H54 (cell line): ENCODE measurements around the gene NUDT22.
A peak's percentile ranks its signal among the peaks of the same experiment; 100 is the strongest.
"Not testable (repeated sequence)": the region's sequence is repeated elsewhere in the genome, so short reads cannot be mapped to it uniquely, and the experiment has no call there.

ENCODE experiments used
- DNase-seq: peaks from one replicate; pipeline ENCODE4 v3.0.0; 2011; ENCODE audit warnings: low spot score, mixed read lengths; ENCODE audit not compliant: insufficient read length
- FAIRE-seq: peaks from 3 replicates; lab custom pipeline; 2011; peaks lifted over from hg19 to GRCh38; lab: Jason Lieb, UNC
- POLR2A ChIP-seq: IDR thresholded peaks from 2 replicates; pipeline ENCODE4 v1.6.1; 2011; ENCODE audit warnings: low read depth, mild to moderate bottlenecking, low read length

NUDT22 gene

DNA sequence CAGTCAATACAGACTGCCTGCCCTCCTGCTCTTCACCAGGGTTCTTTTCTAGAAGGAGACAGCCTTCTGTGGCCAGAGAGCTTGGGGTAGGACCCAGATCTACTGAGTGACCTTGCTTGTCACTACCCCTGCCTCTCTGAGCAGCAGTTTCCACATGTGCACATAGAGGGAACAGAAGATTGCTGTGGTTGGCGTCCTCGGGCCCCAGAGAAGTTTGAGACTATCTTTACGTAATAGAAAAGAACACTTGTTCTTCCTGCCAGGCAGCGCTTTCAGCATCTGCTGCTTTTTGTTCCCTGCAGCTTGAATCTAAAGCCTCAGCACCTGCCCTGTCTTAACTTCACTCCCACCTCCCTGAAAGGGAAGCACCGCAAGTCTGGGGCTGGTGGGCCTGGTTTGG lies 12.9 kb downstream of the NUDT22 start:
- no peak for FAIRE-seq
- TF ChIP-seq POLR2A, result no peak

DNA sequence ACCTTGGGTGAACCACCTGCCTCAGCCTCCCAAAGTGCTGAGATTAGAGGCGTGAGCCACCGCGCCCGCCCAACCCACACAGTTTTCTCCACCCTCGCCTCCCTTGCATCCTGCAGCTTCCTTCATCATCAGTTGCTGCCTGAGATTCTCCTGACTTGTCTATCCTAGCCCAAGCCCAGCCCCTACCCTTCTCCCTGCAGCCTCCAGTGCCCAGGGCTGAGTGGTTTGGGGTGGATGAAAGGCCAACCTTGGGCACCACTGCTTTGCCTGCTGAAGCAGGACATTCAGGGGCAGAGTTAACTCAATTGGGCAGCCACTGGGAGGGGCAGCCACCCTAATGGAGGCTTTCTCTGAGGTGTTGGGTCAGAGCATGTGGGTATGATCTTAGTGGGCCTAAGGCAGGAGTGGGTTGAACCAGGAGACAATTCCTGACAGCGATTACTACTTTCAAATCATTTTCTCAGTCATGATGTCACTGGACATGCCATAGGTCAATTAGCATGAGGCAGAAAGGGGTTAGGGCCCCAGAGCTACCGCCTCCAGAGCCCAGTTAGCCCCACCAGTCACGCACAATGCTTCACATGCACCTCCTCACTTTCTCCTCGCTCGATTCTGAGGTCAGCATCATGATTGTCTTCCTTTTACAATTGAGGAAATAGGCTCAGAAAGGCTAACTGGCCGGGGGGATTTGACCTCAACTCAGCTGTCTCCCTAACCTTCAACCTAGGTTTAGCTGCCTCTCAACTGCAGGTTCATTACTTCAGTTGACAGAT lies 13.8 kb downstream of the NUDT22 start:
- DNase-seq, result no peak
- no peak for FAIRE-seq
- TF ChIP-seq POLR2A, result no peak

More for the DNA sequence above, 12.9 kb downstream of the NUDT22 start:
- DNase-seq, result no peak

DNA sequence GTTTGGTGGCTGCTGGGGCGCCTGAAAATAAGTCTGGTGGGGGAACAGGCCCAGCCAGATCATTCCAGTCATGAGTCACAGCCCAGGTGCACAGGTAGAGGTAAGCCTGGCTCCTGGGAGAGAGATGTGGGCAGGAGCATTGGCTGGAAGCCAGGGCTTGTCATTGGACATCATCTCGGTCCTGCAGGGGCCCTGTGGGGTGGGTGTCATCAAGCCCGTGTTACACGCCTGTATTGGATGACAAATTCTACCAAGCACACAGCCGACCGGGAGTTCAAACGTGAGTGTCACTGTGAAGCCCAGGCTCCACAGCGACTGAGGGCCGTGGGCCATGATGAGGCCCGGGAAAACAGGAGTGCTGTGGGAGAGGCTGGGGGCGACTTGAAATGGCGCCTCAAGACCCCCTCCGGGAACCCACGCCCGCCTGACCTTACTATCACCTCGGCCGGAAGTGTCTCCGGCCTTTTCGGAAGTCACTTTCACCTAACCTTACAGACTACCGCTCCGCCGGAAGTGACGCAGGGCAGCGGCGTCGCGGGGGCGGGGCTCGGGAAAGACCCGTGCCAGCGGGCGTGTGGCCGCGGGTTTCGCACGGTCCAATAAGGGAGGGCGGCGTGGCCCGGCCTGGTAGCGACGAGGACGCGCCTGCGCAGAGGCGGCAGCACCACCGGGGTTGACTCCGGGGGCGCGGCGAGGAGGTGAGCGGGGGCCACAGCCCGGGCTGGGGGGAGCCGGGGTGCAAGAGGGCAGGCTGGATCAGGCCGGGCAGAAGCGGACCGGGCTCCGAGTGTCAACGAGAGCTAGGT lies 14.6 kb downstream of the NUDT22 start, which contains the start of gene FKBP2:
Gene FKBP2 (plus strand): TSS at position 661 of the 806 bp plus-strand sequence. CDS start 1,293 bp downstream, outside the sequence.
- FAIRE-seq (no peak), DNase-seq (peak; percentile 96)
- TF ChIP-seq POLR2A, result peak; percentile 58

DNA sequence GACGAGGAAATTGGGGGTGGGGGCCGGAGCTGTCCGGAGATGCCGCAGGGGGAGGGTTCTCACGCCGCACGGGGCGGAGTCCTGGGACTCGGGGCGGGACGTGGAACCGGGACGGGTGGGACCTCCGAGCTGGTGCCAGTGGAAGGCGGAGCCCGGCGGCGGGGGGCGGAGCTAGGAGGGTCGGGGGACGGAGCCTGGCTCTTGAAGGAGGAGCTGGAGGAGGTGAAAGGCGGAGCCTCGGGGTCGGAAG lies 15.1 kb downstream of the NUDT22 start:
- FAIRE-seq (no peak), DNase-seq (peak; percentile 81)
- no peak for TF ChIP-seq POLR2A

DNA sequence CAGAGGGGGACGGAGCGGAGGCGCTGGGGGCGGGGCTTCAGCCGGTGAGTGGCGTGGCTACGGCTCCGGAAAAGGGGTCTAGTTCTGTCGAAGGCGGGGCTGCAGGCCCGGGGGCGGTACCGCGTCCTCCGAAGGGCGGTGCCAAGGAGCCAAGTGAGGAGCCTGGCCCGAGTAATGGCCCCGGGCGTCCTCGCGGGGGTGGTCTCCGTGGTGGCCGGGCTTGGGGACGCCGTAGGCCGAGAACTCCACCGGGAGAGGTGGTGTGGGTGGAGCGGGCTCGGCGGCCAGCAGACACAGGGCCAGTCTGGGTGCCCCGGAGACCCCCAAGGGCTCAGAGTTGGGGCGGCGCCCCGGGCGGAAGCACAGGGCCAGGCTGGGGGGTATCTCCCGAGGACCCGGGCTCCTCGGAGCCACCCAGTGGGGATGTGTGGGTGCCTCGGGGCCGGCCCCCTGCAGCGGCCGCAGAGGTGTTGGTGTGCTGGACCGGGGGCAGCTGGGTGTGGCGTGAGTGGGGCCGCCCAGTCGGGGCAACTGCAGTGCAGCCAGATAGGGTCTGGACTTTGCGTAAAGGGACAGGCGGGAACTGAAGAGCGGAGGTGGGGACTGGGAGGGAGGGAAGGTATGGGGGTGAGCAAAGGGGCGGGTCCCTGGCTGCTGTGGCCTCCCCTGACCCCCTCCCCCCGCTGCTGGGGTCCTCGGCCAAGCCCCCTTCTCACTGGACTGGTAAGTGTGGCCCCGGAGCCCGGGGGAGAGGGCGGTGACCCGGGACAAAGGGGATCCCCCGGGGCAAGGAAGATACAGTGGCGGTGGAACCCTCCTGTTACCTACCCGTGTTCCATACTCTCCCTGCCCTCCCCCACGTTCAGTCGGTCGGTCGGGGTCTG lies 15.7 kb downstream of the NUDT22 start:
- TF ChIP-seq POLR2A, result peak; percentile 81
- DNase-seq (peak; percentile 88), FAIRE-seq (no peak)

DNA sequence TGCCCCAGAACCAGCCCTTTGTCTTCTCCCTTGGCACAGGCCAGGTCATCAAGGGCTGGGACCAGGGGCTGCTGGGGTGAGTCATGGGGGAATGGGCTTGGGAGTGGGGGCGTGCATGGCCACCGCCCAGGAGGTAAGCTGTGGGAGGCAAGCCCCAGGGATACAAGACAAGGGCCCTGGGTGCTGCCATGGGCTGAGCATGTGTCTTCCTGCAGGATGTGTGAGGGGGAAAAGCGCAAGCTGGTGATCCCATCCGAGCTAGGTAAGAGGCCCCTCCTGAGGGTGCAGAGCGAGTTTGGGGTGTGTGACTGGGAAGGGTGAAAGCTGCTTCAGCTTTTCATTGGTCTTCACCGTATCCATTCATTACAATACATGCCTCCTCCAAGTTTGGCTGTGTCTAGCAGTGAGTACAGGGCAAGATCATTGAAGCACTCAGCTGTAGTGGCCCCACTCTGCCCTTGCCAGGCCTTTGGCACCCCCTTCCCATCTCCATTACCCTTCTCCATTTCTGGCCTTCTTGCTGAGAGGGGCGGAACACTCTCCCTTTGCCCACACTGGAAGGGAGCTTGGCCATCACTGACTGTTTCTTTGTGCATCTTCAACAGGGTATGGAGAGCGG lies 17.3 kb downstream of the NUDT22 start:
- no peak for FAIRE-seq
- no peak for TF ChIP-seq POLR2A
- no peak for DNase-seq

DNA sequence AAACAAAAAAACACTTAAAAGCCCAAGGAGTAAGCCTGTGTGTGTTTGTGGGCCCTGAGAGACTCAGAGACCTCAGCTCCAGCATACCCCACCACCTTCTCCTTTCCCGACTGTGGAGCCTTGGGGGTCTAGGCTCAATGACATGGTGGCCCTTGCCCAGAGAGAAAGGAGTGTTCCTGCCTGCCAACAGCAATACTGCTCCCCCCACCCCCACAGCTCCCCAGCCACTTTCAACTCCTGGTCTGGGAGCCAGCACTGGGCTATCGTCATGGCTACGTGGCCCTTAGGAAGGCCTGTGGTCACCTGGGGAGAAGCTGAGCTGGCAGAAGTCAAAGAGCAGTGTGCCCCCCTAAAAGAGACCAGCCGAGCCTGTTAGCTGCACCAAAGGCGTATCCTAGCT lies 18.0 kb downstream of the NUDT22 start:
- DNase-seq (no peak), FAIRE-seq (no peak)
- no peak for TF ChIP-seq POLR2A

DNA sequence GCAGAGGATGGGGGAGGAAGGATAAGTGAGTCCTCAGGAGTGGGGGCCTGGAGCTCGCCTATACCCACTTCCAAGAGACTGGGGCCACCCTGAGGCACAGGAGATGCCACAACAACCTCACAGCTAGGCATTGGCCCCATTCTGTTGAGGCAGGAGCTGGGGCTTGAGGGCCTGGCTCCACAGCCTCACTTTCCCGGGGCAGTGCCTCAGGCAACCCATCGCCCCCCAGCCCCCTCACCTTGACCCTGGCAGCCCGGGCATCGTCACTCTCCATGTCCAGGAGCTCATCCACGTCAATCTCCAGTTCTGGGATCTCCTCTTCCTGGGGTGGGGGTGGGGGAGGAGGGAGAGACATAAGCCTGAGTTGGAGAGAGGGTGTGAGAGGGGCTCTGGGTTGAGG lies 18.9 kb downstream of the NUDT22 start:
- no peak for FAIRE-seq
- no peak for TF ChIP-seq POLR2A
- no peak for DNase-seq

DNA sequence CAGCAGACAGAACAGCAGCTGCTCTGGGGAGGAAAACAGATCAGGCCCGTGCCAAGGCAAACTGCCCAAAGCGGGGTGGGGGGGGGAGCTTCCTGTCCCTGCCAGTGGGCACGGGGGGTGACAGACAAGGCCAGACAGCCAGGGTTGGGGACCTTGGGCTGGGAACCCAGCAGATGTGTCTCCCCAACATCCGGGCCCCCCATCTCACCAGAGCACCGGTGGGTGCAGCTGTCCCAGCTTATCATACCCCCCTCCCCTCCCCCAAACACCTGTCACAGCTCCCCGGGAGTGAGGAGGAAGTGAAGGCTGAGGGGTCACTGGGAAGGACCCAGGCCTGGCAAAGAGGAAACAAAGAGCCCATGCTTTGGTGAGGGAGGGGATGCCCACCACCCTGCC lies 19.3 kb downstream of the NUDT22 start:
- DNase-seq, result no peak
- no peak for FAIRE-seq
- 0 out of 2 replicates have a peak, but pooled peaks have one; percentile 7 for TF ChIP-seq POLR2A

DNA sequence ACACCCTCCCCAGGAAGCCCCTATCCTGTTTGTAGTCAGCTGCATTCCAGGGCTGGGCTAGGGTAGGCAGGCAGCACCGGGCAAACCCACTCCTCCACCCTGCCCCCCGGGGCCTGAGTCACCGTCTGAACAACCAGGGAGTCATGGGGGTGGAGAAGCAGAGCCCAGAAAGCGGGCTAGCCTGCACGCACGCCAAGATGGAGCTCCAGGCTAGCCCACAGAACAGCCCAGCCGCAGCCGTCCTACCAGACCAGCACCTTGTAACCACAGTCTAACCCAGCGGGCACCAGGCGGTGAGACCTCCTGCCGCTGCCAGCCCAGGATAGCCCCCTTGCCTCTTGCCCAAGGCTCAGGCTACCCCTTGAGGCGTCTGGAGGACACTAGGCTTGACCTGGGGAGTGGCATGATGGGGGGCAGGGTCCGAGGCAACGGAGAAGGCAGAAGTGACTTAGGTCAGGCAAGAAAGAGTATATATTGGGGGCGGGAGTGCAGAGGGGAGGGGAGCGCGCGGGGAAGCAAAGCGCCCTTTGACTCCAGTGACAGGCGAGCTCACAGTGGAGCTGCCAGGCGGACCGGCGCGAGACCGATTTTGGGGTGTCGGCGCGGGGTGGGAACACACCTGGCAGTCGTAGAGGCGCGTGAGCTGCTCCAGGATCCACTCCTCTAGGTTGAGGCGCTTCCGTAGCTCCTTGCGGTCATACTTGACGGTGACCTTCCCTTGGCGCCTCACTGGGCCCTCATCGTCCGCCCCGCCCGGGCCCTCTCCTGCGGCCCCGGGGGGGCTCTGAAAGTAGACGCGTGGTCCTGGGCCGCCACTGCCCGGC lies 19.9 kb downstream of the NUDT22 start:
- no peak for FAIRE-seq

DNA sequence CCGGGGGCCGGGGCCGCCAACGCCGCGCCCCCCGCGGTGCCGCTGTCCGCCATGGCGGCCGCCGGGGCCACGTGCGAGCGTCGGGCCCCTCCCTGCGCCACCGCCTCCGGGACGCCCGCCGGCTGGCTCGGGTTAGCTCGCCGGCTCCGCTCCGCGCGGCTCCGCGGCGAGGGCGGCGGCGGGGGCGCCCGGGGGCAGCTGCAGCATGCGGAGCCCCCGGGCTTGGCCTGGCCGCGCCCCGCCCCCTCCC lies 20.5 kb downstream of the NUDT22 start:
- not testable (repeated sequence) for FAIRE-seq, DNase-seq

More for the DNA sequence above, 19.9 kb downstream of the NUDT22 start:
- peak; percentile 94 for TF ChIP-seq POLR2A
- no peak for DNase-seq

DNA sequence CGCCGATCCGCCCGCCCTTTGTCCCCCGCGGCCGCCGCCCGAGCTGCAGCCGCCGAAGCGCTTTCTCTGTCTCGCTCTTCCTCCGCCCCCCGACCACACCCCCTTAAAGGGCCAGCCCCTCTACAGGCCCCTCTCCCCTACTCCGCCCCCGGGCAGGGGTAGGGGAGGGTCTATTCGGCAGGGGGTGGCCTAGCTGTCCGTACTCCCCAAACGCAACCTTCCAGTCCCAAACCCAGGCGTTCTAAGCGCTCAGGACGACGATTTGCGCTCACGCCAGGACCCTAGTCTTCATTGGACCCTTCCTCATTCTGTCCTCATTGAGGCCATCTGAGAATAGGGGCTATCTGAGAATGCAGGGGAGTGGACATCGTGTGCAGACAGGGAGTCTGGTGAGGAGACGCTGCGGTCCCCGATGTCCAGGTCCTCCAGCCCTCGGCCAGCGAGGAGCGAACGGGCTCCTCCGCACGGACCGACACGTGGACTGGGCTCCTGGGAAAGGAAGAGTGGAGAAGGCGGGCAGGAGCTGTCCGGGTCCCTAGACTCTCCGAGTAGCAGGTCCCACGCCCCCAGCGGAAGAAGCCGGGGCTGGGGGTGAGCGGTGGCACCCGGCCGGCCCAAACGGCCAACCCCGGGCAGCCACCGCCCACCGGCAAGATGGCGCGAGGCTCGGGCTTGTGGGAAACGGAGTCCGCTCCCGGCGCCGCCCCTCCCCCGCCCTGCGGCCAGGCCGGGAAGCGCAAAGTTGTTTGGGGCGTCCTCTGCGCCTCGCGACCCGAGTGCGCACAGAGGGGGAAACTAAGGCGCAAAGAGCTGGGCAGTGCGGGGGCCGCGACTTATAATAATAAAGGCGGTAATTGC lies 21.0 kb downstream of the NUDT22 start, which contains the start of gene PPP1R14B:
Gene PPP1R14B (minus strand): TSS at position 73 of the 858 bp plus-strand sequence. CDS start 270 bp downstream, outside the sequence.
- DNase-seq, result no peak
- no peak; the same call in 1 of the 2 replicates for TF ChIP-seq POLR2A
- FAIRE-seq, result no peak
